ENCODE data around the gene PRR7.

- TF ChIP-seq POLR2A (IDR thresholded peaks at IDR 0.05), result no peak
- no peak for TF ChIP-seq CTCF (IDR thresholded peaks at IDR 0.05)
- TF ChIP-seq POLR2AphosphoS5 (IDR thresholded peaks at IDR 0.05), result no peak
Measured at GRCh38 chr5:177434942-177435738, 11.5 kb upstream of the PRR7 start.
